Right hindlimb (tissue), 1 donor: Measurements from ENCODE around the gene ANKRD50.

Experiments
- DNase-seq: peaks from one replicate; pipeline ENCODE4 v3.0.0-alpha.2; 2018

The ANKRD50 gene, protein sequence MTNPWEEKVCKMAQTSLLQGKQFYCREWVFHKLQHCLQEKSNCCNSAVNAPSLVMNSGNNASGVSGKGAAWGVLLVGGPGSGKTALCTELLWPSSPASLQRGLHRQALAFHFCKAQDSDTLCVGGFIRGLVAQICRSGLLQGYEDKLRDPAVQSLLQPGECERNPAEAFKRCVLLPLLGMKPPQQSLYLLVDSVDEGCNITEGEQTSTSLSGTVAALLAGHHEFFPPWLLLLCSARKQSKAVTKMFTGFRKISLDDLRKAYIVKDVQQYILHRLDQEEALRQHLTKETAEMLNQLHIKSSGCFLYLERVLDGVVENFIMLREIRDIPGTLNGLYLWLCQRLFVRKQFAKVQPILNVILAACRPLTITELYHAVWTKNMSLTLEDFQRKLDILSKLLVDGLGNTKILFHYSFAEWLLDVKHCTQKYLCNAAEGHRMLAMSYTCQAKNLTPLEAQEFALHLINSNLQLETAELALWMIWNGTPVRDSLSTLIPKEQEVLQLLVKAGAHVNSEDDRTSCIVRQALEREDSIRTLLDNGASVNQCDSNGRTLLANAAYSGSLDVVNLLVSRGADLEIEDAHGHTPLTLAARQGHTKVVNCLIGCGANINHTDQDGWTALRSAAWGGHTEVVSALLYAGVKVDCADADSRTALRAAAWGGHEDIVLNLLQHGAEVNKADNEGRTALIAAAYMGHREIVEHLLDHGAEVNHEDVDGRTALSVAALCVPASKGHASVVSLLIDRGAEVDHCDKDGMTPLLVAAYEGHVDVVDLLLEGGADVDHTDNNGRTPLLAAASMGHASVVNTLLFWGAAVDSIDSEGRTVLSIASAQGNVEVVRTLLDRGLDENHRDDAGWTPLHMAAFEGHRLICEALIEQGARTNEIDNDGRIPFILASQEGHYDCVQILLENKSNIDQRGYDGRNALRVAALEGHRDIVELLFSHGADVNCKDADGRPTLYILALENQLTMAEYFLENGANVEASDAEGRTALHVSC (N-terminal part only)

DNA sequence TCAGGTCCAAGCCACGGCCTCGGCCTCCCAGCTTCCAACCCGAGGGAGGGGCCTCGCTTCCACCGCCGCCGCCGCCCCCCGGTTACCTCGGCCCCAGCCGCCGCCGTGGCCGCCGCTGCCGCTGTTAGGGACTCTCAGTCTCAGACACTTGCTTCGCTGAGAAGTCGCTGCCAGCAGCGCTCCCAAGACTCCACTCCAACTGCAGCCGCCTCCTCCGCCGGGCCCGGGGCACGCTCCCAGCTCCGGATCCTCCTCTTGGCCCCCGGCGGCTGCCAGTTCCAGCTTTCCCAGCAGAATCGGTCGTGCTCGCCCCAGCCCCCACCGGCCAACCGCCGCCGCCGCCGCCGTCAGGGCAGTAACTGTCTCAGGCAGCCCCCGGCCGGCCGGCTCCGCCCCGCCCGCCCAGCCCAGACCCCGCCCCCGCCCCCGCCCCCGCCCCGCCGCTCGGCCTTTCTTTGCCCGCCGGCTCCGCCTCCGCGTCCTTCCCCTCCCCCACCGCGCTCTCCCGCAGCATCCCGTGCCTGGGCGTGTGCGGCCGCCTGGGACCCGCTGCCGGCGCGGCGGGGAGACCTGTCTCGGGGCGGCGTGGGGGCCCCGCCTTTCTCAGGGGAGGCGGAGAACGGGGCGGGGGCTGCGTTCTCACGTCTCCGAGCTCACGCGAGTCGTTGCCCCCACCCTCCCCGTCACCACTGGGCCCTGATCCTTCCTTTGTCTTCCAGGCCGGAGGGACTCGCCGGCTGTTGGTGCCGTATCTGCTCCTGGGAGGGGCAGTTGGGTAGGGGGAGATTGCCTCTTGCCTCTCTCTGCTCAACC, at the start of gene ANKRD50:
Gene ANKRD50, minus strand, starts transcription at position 361 of the 813 bp plus-strand sequence. CDS start 2,221 bp downstream, outside the sequence.
- DNase-seq = peak; percentile 96

- DNase-seq = no peak
These were observed 44.6 kb upstream of the ANKRD50 start for GRCh38 chr4:124757126-124757525.

GRCh38 chr4:124754681-124755080, 42.1 kb upstream of the ANKRD50 start:
- DNase-seq = no peak

GRCh38 chr4:124753941-124754581, 41.5 kb upstream of the ANKRD50 start:
- DNase-seq = no peak

DNA sequence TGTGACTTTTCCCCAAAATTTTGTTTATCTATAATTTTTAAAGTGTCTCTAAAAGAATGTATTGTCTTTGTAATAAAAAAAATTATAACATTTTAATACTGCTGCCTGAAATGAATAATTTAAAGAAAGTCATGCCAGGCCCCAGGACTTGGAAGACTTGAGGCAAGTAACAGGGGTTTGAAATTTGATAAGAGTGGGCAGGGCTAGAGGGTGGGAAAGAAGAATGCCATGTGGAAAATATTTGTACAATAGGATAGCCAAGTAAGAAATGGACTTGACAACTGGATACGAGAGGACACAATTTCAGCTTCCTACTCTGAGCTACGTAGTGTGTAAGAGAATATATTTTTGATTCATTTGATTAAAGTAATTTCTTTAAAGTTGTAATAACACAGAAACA, 36.9 kb upstream of the ANKRD50 start:
- no peak for DNase-seq

DNA sequence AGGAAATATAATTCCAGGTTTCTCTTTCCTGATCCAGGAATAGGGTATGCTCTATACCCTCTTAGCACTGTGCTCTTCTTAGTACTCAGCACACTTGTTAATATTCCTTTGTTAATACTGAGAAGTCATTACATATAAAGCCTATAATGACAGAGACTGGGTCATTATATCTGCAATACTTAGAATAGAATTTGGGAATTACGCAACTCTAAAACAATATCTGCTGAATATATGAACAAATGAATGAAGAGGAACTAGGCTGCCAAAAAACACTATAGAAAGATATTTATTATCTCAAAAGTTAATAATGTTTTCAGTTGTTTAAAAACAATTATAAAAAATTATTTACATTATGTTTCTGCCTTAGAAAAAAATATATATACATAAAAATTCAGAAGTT, 36.4 kb upstream of the ANKRD50 start:
- DNase-seq = no peak

- DNase-seq = peak; percentile 52
These were observed 33.7 kb upstream of the ANKRD50 start for GRCh38 chr4:124745985-124746801.

- DNase-seq = no peak
These were observed 31.2 kb upstream of the ANKRD50 start for GRCh38 chr4:124743711-124744110.

- no peak for DNase-seq
These were observed 28.0 kb upstream of the ANKRD50 start for GRCh38 chr4:124740501-124740900.

DNA sequence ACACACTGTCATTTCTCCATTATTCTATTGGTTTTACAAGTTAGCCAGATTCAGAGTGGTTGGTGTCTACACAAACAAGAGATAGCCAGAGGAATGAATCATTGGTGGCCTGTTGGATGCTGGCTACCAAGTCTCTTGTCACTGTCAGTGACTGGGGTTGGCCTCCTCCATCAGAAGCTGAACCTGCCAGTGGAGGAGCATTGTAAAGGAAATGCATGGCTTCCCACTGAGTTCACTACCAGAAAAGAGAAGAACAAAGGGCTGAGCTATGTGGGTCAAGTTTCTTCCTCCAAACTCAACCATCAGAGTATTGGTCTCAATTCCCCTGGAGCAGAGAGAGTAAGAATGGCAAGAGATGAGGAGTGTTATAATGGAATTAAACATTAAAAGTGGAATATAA, 26.5 kb upstream of the ANKRD50 start:
- DNase-seq = no peak

GRCh38 chr4:124737619-124738018, 25.1 kb upstream of the ANKRD50 start:
- DNase-seq = no peak

GRCh38 chr4:124736526-124736925, 24.0 kb upstream of the ANKRD50 start:
- DNase-seq = no peak

DNA sequence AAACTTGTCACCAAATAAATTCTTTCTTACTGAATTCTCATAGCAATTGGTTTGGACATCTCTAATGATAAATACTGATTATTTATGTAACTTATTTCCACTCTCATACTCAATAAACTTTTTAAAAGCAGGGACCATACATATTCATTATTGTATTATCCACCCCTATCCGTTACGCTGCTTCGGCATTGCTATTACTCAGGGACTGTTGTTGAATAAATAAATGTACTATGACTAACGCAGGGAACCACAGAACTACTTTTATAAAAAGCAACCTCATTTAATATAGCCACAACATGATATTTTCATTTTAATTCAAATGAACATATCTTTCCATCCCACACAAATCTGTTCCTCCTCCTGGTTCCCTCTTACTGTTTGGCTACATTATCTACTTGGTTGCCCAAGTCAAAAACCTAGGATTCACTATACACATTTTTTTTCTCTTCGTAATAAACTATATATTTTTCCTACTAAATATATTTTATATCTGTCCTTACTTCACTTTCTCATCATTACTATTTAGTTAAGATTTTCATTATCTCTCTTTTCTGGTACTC, 14.9 kb upstream of the ANKRD50 start:
- DNase-seq = no peak

DNA sequence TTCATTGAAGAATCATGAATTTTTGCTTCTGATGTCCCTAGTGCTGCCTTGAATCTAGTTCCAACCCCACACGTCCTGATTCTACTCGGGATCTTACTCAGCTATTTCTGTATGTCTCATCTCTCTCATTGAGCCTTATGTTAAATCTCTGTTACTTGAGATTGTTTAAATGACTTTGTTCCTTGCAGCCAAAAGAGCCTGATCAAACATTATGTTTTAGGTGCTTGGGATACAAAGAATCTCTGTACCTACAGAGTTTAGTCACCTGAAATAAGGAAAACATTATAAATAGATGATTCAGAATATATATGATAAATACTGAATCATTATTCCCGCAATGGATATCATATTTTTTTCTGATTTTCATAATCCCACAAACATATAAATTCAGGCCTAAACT, 13.7 kb upstream of the ANKRD50 start:
- no peak for DNase-seq

DNA sequence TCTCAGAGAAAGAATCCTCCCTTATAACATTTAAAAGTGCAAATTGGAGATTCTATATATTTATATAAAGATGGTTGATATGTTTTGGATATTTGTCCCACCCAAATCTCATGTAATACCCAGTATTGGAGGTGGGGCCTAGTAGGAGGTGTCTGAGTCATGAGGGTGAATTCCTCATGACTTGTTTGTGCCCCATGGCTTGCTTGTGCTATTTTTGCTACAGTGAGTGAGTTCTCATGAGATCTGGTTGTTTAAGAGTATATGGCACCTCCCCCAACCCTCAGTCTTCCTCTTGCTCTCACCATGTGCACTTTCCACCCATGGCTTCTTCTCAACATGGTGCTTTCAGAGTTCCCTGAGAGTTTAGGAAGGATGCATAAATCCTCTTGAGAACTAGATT, 9.5 kb upstream of the ANKRD50 start:
- no peak for DNase-seq

GRCh38 chr4:124717101-124717500, 4.6 kb upstream of the ANKRD50 start:
- no peak for DNase-seq

GRCh38 chr4:124713185-124713592, 657 bp upstream of the ANKRD50 start:
- DNase-seq = peak; percentile 85

GRCh38 chr4:124711471-124712371, 811 bp downstream of the ANKRD50 start:
- DNase-seq = peak; percentile 90

DNA sequence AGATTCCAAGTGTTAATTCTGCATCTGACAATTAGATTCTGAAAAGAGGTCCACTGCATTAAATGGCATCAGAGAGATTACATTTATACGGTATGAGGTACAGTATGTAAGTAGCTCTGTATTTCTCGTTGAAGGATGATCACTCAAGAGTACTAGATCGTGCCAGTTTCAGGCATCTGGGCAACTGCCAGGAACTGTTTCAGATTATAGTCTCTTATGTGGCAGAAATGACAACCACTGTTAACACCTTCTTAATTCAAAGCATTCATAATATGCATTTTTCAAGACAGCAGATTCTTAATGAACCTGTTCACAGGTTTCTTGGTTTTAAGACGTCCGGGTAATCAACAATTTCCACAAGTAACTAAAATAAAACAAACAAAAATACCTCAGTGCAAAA, 1.6 kb downstream of the ANKRD50 start:
- DNase-seq = peak; percentile 38
